Fibroblast of skin of back (primary cell): ENCODE results near the gene TCF4.

Source experiments
- DNase-seq: peaks from one replicate; pipeline ENCODE4 v3.0.0-alpha.2; 2013

Gene TCF4

GRCh38 chr18:55433140-55433539 lies 154.9 kb downstream of the TCF4 start:
- no peak for DNase-seq

DNA sequence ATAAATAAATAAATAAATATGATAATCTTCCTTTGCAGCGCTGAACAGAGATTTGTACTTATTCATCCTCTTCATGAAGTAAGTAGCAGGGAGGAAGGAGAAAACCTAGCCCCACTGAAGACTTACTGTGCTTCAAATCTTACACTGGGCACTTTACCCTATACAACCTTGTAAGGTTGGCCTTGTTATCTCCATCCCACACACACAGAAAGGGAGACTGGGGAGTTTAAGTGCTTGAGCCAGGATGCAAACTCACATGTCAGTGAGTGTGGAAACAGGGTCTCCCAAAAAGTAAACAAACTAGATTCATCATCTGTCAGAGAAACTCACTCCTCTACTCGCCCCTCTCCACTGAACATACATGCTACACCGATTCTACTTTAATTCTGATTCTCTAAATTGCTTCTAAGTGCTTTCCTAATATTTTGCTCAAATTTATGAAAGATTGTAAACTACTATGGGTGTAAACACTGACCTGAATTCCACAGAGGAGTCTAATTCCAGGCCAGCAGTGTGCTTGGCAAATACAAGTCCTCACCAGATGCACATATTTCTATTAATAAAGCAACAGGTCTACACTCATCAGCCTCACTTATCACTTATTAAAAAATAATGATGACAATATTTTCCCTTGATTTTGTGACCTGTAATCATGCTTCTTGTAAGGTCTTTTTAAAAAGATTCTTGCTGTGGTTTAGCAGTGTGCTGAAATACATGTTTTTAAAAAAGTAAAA lies 155.5 kb downstream of the TCF4 start:
- DNase-seq = no peak

- no peak for DNase-seq
Observed at GRCh38 chr18:55430026-55430425, 158.0 kb downstream of the TCF4 start.

- DNase-seq = peak; percentile 67
Observed at GRCh38 chr18:55427951-55428350, 160.0 kb downstream of the TCF4 start.

GRCh38 chr18:55425698-55426097 lies 162.3 kb downstream of the TCF4 start:
- DNase-seq = no peak

GRCh38 chr18:55422456-55423180 lies 165.4 kb downstream of the TCF4 start:
- peak; percentile 56 for DNase-seq

GRCh38 chr18:55421615-55422419 lies 166.2 kb downstream of the TCF4 start:
- DNase-seq = peak; percentile 66

GRCh38 chr18:55421308-55421614 lies 166.7 kb downstream of the TCF4 start:
- DNase-seq = no peak

GRCh38 chr18:55420665-55421307 lies 167.2 kb downstream of the TCF4 start:
- DNase-seq = no peak

DNA sequence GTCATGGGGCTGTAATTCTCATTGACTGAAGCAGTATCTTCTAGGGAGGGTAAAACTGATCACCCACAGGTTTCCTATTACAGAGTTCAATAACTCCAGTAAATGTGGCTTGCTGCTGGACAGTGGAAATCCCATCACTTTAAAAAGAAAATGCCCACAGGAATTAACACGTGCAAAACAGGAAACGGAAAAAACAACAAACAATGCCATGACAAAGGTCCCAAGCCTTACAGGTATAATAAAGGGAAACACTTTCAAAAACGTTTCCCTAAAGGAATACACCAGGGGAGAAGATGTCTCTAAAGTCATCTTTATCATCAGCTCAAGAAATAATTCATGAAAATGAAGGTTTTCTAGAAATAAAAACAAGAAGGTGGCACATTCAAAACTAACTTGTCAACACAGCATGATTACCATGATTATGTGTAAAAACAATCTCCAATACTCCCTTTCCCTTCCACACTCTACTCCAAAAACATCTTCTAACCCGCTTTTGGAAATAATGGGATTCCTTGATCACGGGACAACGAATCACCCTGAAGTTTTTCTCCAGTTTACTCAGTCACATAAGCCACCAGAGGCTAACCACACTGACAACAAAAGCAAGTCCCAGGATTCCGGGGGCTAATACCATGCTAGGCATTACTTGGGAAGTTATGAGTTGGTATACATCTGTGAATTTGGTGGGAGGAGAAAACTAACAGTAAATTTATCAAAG lies 167.9 kb downstream of the TCF4 start:
- DNase-seq = peak; percentile 57

DNA sequence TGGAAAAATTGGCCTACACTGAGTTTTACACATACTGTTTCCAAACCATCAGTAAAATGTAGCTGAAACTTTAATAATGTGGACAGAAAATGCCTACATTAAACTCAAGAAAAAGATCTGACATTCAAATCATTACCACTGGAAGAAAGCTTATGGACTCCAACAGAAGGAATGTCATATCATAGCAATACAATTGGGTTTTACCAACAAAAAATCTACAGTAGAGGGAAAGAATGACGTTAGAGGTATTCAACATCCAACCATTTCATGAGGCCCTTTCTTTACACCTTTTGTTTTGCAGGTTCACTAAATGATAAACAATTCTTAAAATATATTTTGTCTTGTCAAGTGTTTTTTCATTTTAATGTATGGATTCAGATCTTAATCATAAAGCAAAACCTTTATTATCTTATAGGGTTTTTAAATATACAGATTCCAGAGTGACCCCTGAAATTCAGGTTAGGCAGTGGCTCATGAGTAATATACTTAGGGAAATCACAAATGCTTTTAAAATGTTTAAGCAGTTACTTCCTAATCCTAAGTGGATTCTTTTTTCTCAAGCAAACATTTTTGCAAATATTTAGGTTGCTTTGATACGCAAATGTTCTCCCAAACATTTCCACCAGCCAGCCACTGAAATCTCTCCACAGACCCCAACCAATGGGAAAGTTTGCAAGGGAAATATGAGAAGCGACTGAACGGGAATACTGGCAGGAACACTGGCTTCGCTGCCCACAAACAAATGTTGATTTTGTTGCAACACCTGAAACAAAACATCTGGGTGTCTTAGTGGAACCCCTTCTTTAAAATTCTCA lies 168.7 kb downstream of the TCF4 start:
- DNase-seq = no peak

GRCh38 chr18:55418439-55418838 lies 169.6 kb downstream of the TCF4 start:
- no peak for DNase-seq

- DNase-seq = no peak
Observed at GRCh38 chr18:55416791-55417190, 171.2 kb downstream of the TCF4 start.

- peak; percentile 77 for DNase-seq
Observed at GRCh38 chr18:55415258-55415871, 172.6 kb downstream of the TCF4 start.

DNA sequence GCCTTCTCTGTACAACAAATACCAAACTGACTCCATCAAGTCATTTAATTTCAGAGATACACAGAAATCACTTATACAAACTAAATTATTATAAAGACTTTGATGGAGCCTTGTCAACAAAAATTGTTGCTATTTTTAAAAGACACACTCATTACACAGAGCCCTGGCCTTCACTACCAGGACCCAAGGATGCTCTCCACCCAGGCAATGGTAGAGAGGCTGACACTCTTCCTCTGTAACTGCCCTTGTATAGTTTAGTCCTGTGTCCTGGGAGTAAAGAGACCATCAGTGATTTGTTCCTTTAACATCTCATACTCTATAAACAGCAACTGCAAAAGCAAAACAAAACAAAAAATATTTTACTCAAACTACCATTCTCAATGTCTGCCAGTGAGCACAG lies 173.5 kb downstream of the TCF4 start:
- no peak for DNase-seq

- peak; percentile 60 for DNase-seq
Observed at GRCh38 chr18:55413474-55413873, 174.5 kb downstream of the TCF4 start.

GRCh38 chr18:55407774-55408535 lies 180.0 kb downstream of the TCF4 start:
- no peak for DNase-seq

DNA sequence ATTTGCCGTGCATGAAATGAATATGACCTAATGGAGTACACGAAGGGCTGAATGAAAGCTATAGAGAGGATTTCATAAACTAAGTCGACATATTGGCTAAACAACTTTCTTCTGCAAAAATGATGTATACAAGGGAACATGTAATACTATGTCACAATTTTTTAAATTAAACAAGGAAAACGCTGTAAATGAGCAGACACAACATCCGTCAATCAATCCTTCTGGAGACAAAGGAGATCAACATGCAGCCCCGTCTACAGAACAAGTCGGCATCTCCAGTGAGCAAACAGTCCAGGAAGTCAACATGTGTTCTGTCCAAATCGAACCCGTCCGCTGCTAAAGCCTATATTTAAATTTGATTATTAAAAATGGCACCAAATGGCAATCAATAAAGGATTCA lies 180.8 kb downstream of the TCF4 start:
- no peak for DNase-seq

- DNase-seq = no peak
Observed at GRCh38 chr18:55406451-55406991, 181.5 kb downstream of the TCF4 start.

- DNase-seq = peak; percentile 95
Observed at GRCh38 chr18:55405893-55406406, 182.0 kb downstream of the TCF4 start.
